Nephron (organoid): ENCODE results near the gene LLPH.
"Not testable (repeated sequence)": the region's sequence is repeated elsewhere in the genome, so short reads cannot be mapped to it uniquely, and the experiment has no call there.

ENCODE experiments used
- H3K27ac Mint-ChIP-seq, 3 experiments: 2 replicates each; pipeline ENCODE4 v1.8.0; 2020; ENCODE audit warnings: mixed read lengths in 3 of 3, mild to moderate bottlenecking in 2 of 3, moderate library complexity in 1 of 3
- H3K27me3 Mint-ChIP-seq: 2 replicates; pipeline ENCODE4 v1.8.0; 2021; ENCODE audit warnings: low read depth, mild to moderate bottlenecking, moderate library complexity, mixed read lengths
- H3K36me3 Mint-ChIP-seq: 2 replicates; pipeline ENCODE4 v1.8.0; 2020; ENCODE audit warnings: low read depth, mixed read lengths
- H3K4me1 Mint-ChIP-seq: 2 replicates; pipeline ENCODE4 v1.8.0; 2020; ENCODE audit warnings: mixed read lengths
- H3K4me3 Mint-ChIP-seq, 3 experiments: 2 replicates each; pipeline ENCODE4 v1.8.0; 2020; ENCODE audit warnings: mild to moderate bottlenecking in 3 of 3, mixed read lengths in 3 of 3, moderate library complexity in 2 of 3
- H3K9me3 Mint-ChIP-seq: 2 replicates; pipeline ENCODE4 v1.8.0; 2020; ENCODE audit warnings: mixed read lengths
- CTCF ChIP-seq, 3 experiments: fragments of 200-600 bp; sonication (generic); IDR thresholded peaks; one replicate each; pipeline ENCODE4 v1.5.0; 2021; ENCODE audit warnings: antibody characterized with exemption in 3 of 3; ENCODE audit not compliant: unreplicated experiment in 3 of 3

The LLPH gene

GRCh38 chr12:66130267-66131066 lies at the start of gene LLPH:
LLPH (minus strand) TSS chr12:66130750; CDS start chr12:66129106, 1,644 bp downstream.
- Mint-ChIP-seq H3K27me3 (no peaks in the 10 kb centered on the region), H3K27ac (peak within 1 kb of the TSS; percentile 67 to 93 (median 88)), H3K4me1 (peaks cover 34% of the 10 kb centered on the region), H3K36me3 (peaks cover 58% of the 10 kb centered on the region), H3K9me3 (no peaks in the 10 kb centered on the region), H3K4me3 (peak within 1 kb of the TSS; percentile 93 to 97 (median 95))
- no peak for TF ChIP-seq CTCF (IDR thresholded peaks at IDR 0.05; ENCODE audit: unreplicated experiment in 3 of 3)

- TF ChIP-seq CTCF (IDR thresholded peaks at IDR 0.05; ENCODE audit: unreplicated experiment in 3 of 3): no peak
These were observed 45.8 kb upstream of the LLPH start for GRCh38 chr12:66176105-66176900.

DNA sequence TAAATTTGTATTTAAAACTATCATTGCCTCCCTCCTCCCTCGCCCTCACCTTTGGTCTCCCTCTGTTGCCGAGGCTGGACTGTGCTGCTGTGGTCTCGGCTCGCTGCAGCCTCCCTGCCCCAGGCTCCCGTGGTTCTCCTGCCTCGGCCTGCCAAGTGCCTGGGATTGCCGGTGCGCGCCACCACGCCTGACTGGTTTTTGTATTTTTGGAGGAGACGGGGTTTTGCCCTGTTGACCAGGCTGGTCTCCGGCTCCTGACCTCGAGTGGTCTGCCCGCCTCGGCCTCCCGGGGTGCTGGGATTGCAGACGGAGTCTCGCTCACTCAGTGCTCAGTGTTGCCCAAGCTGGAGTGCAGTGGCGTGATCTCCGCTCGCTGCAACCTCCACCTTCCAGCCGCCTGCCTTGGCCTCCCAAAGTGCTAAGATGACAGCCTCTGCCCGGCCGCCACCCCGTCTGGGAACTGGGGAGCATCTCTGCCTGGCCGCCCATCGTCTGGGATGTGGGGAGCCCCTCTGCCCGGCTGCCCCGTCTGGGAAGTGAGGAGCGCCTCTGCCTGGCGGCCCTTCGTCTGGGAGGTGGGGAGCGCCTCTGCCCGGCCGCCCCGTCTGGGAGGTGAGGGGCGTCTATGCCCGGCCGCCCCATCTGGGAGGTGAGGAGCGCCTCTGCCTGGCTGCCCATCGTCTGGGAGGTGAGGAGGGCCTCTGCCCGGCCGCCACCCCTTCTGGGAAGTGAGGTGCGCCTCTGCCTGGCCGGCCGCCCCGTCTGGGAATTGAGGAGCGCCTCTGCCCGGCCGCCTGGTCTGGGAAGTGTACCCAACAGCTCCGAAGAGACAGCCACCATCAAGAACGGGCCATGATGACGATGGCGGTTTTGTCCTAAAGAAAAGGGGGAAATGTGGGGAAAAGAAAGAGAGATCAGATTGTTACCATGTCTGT lies 44.1 kb upstream of the LLPH start:
- H3K4me1 Mint-ChIP-seq, H3K27ac Mint-ChIP-seq, H3K36me3 Mint-ChIP-seq, H3K27me3 Mint-ChIP-seq, H3K4me3 Mint-ChIP-seq: not testable (repeated sequence)
- peaks cover 11% of the 10 kb centered on the region for H3K9me3 Mint-ChIP-seq

More at GRCh38 chr12:66176105-66176900, 45.8 kb upstream of the LLPH start:
- Mint-ChIP-seq H3K27ac (peak overlapping the region in 1 of 3 experiments; percentile 15), H3K4me1 (no peaks in the 10 kb centered on the region), H3K4me3 (no peak overlapping the region), H3K27me3 (no peaks in the 10 kb centered on the region), H3K36me3 (no peaks in the 10 kb centered on the region), H3K9me3 (peaks cover 7% of the 10 kb centered on the region)

DNA sequence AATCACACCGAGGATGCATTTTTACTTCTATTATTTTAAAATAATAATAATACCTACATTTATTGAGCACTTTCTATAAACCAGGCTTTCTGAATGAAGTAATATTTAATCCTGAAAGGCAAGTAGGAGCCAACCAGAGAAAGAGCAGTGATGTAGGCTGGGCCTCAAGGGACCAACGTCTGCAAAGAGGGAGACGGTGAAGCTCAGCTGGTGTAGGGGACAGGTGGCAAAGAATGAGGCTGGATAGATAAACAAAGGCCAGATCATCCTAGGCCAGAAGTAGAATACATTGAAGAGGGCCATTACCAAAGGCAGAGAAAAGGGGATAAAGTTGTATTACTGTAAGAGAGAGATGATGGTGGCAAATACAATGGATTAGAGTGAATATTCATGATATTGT lies 40.1 kb upstream of the LLPH start:
- Mint-ChIP-seq H3K9me3 (peaks cover 26% of the 10 kb centered on the region), H3K4me1 (peaks cover 6% of the 10 kb centered on the region), H3K27ac (peak overlapping the region in 2 of 3 experiments; percentile 8 to 56)

DNA sequence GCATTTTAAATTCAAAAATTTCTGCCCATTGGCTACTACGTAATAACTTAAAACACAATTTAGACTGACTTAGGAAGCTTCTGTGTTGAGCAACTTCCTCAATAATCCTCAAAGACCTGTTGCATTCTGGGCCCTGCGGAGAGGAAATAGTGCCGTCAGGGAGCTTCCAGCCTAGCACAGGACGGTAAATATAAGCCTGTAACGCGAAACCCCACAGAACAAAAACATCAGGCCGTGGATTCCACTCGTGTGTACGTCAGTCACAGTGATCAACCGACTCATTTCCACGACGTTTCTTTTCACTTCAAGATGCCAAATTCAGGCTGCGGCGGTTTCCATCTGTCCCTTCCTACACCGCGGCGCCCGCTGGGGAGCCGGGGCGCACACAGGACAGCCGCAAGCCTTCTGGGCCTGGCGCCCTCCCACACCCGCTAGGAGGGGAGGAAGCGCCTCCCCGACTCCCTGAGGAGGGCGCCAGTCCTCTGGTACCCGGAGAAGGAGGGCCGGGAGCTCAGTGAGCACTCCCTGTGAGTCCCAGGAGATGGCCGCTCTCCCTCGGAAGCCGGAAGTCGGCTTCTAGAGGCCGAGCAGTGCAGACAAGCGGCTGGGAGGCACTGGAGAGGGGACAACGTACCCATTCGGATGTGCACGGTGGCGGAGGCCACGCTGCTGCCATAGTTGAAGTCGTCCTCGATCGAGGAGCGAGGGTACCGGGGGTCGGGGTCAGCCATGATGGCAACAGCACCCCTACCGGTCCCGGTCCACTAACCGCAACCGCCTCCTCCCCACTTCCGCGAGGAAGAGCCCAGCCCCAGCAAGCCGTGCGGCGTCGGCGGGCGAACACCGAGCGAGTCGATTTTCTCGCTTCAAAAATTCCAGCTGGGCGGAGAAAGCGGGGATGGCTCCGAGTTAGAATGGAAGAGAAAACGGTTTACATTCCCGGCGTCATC lies 38.9 kb upstream of the LLPH start, which contains the start of gene TMBIM4:
TMBIM4 (minus strand) TSS at position 776 of the 950 bp plus-strand sequence; CDS start at position 731, 45 bp downstream.
- peaks cover 30% of the 10 kb centered on the region for H3K9me3 Mint-ChIP-seq
- peaks cover 6% of the 10 kb centered on the region for H3K4me1 Mint-ChIP-seq
- peak within 1 kb of the TSS; percentile 91 to 94 (median 92) for H3K4me3 Mint-ChIP-seq
- peaks cover 29% of the 10 kb centered on the region for H3K36me3 Mint-ChIP-seq
- no peaks in the 10 kb centered on the region for H3K27me3 Mint-ChIP-seq
- TF ChIP-seq CTCF (IDR thresholded peaks at IDR 0.05; ENCODE audit: unreplicated experiment in 3 of 3): peak; percentile 9 to 45 (median 19)
- H3K27ac Mint-ChIP-seq: peak within 1 kb of the TSS; percentile 99

More for the DNA sequence above, 40.1 kb upstream of the LLPH start:
- Mint-ChIP-seq H3K36me3 (peaks cover 18% of the 10 kb centered on the region), H3K27me3 (no peaks in the 10 kb centered on the region), H3K4me3 (peak overlapping the region; percentile 74 to 91 (median 76))
- TF ChIP-seq CTCF (IDR thresholded peaks at IDR 0.05; ENCODE audit: unreplicated experiment in 3 of 3): no peak
